ENCODE results near the gene UBE2D2. TPM values are rescaled to one million over a fixed set of nuclear protein-coding genes. Genes with fewer than 3 reads are reported as not detected.

Gene UBE2D2
- total RNA-seq, 3 donors from 2014 or later: 197 to 223 (median 214) TPM

DNA sequence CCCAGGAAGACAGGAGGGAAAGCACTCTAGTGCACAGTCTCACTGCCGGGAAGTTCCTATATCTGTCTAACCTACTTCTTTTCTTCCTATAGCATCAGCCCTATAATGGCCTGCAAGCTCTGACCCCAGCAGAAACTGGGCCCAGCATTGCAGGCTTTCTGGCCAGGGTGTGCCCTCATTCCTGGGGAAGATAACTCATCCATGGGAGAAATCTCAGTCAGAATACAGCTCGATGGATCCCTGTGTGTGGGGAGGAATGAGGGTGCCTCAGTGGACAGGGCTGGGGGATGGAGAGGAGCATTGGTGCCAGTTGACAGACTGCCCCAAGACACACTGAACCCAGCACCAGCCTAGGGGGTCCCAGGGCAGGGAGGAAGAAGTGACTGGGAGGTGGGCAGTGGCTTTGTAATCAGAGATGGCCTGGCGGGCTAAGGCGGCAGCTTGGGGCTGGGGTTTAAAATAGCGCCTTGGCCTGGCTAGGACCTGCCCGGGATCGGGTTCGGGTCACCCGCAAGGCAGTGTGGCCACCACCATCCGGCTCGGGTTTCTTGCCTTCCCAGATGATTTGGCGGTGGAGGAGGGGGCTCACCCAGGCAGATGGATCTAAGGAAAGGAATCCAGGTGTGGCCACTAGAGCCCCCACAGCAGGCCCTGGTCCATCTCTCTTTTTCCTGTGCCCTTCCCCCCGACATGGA is 79.4 kb downstream of the UBE2D2 start:
- ATAC-seq: no peak
- no peak overlapping the region for H3K4me3 Mint-ChIP-seq
- no peak for DNase-seq
- H3K4me1 Mint-ChIP-seq (ENCODE audit: low read depth): peaks cover 23% of the 10 kb centered on the region
- no peaks in the 10 kb centered on the region for H3K9me3 Mint-ChIP-seq
- H3K27me3 Mint-ChIP-seq (ENCODE audit: low read depth): peaks cover 2% of the 10 kb centered on the region
- H3K36me3 Mint-ChIP-seq (ENCODE audit: insufficient read depth): no peaks in the 10 kb centered on the region

DNA sequence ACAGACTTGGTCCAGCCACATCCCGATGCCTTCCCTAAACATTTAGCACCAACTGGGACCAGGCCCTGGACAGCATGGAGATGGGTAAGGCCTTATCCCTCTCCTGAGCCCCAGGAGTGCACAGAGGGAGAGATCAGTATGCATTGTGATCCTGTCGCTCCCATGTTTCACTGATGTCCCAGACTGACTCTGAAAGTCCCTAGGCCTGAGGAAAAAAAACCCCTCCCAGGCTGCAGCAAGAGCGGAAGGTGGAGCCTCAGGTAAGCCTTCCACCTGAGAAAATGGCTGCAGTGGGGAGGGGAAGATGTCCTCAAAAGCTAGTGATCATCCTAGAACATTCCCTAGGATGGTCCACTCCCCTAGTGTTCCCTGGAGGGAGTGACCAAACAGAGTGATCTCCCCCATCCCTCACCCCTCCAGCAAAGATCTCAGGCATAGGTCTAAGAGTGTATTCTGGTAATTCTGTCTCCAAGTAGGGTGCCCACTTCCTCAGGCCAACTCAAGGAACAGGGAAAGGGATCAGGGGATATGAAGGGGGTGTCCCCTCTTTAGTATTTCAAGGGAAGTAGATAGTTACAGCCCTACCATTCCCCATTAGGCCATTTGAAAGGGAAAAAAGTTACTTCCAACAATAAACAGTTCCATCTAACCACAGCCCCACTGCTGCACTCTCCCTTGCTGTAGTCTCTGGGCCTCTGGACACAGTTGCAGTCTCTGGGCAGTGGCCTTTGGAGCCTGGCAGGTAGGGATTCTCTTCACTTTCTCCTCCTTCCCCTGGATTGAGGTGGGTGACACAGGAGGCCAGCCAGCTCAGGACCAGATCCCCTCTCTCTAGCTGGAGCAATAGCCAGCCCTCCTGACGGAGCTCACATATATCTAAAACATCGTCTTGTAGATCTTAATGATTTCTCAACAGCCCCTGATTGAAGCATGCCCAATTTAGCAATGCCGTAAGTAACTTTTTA is 80.3 kb downstream of the UBE2D2 start:
- ATAC-seq (no peak), DNase-seq (no peak)
- H3K27me3 Mint-ChIP-seq (ENCODE audit: low read depth): peaks cover 10% of the 10 kb centered on the region
- no peaks in the 10 kb centered on the region for H3K36me3 Mint-ChIP-seq (ENCODE audit: insufficient read depth)
- no peak overlapping the region for H3K4me3 Mint-ChIP-seq
- H3K4me1 Mint-ChIP-seq (ENCODE audit: low read depth): peaks cover 15% of the 10 kb centered on the region
- H3K9me3 Mint-ChIP-seq: no peaks in the 10 kb centered on the region

DNA sequence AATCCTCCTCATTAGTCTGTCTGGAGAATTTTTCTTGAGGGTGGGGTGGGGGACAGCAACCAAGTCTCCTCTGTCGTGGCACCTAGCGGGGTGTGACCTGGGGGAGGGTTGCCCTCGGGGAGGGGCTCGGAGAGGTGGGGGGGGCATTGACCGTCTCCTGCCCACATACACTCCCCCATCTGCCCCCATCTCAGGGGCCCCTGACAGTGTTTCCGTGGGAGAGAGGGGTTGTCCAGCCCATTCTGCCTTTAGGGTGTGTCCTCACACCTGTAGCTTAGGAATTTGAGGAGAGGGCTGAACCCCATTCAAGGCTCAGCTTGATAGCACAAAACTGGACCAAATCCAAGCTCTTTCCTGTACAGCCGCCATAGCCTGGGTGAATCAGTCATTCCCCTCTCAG is 81.1 kb downstream of the UBE2D2 start:
- Mint-ChIP-seq H3K4me1 (ENCODE audit: low read depth) (peaks cover 12% of the 10 kb centered on the region), H3K9me3 (no peaks in the 10 kb centered on the region), H3K4me3 (no peak overlapping the region), H3K36me3 (ENCODE audit: insufficient read depth) (no peaks in the 10 kb centered on the region), H3K27me3 (ENCODE audit: low read depth) (peaks cover 18% of the 10 kb centered on the region)
- no peak for DNase-seq
- ATAC-seq: no peak

DNA sequence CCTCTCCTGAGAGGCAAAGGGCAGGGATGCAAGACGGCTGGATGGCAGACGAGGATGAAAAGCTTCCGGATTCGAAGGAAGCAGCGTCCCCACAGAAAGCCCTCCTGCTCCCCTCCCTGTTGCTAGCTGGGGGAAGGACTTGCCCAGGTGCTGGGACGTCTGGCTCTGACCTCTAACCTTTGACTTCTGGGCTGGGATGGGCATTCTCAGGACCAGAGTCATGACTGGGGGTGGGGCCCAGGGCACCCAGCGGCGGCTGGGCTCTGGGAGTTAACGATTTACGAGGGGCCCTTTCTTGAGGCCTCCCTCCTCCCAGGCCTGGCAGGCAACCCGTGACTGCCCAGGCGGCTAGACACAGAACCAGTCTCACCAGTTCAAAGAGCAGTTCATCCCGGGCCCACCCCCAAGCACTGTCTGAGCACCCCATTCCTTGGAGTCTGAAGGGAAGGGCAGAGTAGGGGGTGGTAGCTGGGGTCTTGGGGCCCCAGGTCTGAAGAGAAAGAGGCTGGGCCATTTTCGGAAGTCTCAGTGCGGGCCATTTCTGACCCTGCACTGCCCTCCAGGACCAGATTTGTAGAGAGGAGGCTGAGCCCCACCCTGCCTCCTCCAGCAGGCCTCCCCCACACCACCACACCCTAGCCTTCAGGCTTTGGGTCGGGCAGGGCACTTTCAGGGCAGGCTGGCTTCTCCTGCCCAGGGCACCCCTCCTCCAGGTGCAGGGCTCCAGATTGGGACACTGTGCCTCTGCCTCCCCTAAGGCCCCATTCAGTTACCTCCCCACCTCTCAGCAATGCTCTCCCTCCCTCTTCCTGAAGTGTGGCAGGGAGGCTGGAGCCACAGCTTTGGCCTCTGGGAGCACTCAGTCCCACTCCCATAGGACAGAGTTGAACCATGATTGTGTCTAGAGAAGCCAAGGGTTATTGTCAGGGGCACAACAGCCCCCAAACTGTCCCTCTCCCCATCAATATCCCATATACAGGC is 82.0 kb downstream of the UBE2D2 start:
- no peak overlapping the region for H3K4me3 Mint-ChIP-seq
- H3K4me1 Mint-ChIP-seq (ENCODE audit: low read depth): peaks cover 18% of the 10 kb centered on the region
- ATAC-seq: no peak
- no peaks in the 10 kb centered on the region for H3K9me3 Mint-ChIP-seq
- peaks cover 24% of the 10 kb centered on the region for H3K27me3 Mint-ChIP-seq (ENCODE audit: low read depth)
- no peak for DNase-seq
- H3K36me3 Mint-ChIP-seq (ENCODE audit: insufficient read depth): no peaks in the 10 kb centered on the region

DNA sequence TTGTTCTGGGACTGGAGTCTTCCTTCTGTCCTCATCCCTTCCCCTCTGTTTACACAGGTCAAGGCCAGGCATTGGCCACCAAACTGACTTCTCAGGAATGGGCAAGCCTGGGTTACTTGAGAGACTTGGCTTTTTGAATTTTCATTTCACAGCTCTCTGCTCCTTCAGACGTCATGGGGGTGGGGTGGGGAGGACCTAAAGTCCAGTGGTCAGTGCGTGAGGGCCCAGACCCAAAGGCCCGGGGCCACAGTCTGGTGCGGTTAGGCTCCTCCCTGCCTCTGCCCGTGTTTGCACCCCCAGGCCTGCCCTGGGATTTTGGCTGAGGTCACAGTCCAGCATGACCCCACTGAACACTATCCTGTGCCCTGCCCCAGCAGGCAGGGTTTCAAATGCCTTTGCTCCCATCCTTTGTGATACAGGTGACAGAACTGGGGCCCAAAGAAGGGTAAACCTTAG is 82.9 kb downstream of the UBE2D2 start:
- Mint-ChIP-seq H3K36me3 (ENCODE audit: insufficient read depth) (no peaks in the 10 kb centered on the region), H3K4me3 (no peak overlapping the region), H3K27me3 (ENCODE audit: low read depth) (peaks cover 24% of the 10 kb centered on the region), H3K9me3 (no peaks in the 10 kb centered on the region), H3K4me1 (ENCODE audit: low read depth) (peaks cover 18% of the 10 kb centered on the region)
- no peak for DNase-seq
- ATAC-seq: no peak

DNA sequence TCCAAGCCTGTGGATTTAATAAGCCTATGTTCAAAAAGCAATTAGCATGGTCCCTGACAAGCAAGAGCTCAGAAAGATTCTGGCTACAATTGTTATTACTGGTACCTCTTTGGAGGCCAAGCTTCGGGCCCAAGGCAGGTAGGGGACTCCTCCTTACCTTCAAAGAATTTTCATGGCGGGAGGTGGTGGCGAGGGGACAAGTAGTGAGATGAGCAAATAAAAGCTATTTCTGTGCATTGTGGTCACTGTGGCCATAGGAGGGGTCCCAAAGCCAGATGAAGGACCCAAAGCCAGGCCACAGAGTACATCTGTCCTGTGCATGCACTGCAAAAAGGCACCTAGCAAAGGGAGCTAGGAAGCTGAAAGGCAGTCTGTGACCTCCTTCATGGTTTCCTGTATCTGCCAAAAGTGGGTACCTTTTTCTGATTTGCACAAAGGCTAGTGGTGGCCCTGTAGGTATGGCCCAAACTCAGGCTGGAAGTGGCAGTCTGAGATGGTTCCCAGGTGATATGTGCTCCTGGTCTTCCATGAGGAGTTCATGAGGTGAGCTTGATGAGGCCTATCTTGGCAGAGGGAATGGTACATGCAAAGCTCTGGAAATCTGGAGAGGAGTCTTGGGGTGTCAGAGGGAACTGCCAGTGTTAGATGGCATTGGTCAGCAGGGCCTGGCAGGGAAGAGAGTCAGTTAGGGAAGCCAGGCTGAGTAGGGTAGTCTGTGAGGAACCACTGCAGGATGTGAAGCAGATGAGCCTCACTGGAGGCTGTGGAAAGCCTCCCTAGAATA is 83.7 kb downstream of the UBE2D2 start:
- no peak for DNase-seq
- ATAC-seq: no peak
- H3K4me1 Mint-ChIP-seq (ENCODE audit: low read depth): peaks cover 18% of the 10 kb centered on the region
- no peak overlapping the region for H3K4me3 Mint-ChIP-seq
- no peaks in the 10 kb centered on the region for H3K9me3 Mint-ChIP-seq
- peaks cover 29% of the 10 kb centered on the region for H3K27me3 Mint-ChIP-seq (ENCODE audit: low read depth)
- no peaks in the 10 kb centered on the region for H3K36me3 Mint-ChIP-seq (ENCODE audit: insufficient read depth)

DNA sequence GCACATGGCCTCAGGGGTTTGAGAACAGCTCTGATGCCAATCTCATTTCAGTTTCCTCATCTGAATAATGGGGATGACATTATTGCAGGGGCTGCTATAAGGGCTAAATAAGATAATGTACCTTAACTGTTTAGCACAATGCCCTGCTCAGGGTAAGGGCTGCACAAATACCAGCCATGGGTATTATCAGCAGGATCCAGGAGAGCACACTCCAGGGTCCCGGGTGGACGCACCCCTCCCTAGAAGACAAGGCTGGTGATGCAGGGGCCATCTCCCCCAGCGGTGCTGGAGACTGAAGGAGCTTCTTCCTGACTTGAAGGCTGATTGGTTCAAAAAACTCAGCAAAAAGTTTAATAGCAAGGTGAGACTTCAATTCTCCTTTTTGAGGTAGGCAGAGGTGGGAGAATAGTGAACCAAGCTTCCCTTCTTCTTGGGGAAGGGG is 84.3 kb downstream of the UBE2D2 start:
- Mint-ChIP-seq H3K9me3 (no peaks in the 10 kb centered on the region), H3K4me1 (ENCODE audit: low read depth) (peaks cover 22% of the 10 kb centered on the region), H3K4me3 (no peak overlapping the region), H3K27me3 (ENCODE audit: low read depth) (peaks cover 32% of the 10 kb centered on the region), H3K36me3 (ENCODE audit: insufficient read depth) (no peaks in the 10 kb centered on the region)
- DNase-seq (no peak), ATAC-seq (no peak)

DNA sequence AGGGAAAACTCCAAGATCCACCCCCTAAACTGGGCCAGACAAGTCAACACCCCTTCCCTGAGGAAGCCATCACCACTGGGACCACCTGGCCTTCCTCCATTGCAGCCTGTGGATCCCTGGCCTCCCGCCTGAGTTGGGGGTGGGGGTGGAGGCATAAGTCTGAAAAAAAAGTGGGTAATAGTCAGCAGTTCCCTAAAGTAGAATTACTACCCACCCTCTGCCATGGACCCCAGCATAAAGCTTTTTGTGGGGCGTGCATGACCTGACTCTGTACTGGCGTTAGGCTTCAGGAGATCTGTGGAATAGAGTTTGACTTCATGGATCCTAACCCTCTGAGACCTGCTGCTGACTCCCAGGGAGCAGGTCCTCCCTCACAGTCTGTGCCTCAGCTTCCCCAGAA is 85.0 kb downstream of the UBE2D2 start:
- H3K36me3 Mint-ChIP-seq (ENCODE audit: insufficient read depth): no peaks in the 10 kb centered on the region
- H3K9me3 Mint-ChIP-seq: no peaks in the 10 kb centered on the region
- H3K27me3 Mint-ChIP-seq (ENCODE audit: low read depth): peaks cover 39% of the 10 kb centered on the region
- DNase-seq (no peak), ATAC-seq (no peak)
- H3K4me3 Mint-ChIP-seq: no peak overlapping the region
- peaks cover 26% of the 10 kb centered on the region for H3K4me1 Mint-ChIP-seq (ENCODE audit: low read depth)

DNA sequence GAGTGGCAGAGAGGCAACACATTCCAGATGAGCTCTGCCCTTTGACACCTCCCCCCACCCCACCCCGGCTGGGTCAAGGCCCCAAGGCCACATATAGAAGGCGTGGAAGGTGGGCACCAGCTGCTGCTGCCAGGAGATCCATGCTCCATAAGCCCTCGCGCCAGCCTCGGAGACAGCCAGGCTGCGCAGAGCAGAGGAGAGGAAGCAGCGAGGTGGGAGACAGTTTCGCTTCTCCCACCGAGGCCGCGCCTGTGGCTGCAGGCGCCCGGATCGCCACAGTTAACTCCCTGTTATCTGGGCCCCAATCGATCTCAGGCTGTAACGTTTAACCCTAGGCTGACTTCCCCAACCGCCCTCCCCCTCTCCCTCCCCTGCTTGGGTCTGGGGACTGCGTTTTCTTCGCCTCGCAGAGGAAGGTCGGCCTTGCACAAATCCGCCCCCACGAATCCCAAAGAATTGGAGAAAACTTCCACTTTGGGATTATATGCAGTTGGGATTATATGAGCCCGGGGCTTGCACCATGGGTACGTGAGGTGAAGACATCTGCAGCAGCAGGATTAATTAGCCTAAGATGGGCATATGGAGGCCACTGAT is 85.9 kb downstream of the UBE2D2 start:
- H3K9me3 Mint-ChIP-seq: no peaks in the 10 kb centered on the region
- ATAC-seq: no peak
- peak overlapping the region; percentile 67 for H3K4me3 Mint-ChIP-seq
- H3K4me1 Mint-ChIP-seq (ENCODE audit: low read depth): peaks cover 32% of the 10 kb centered on the region
- DNase-seq: no peak
- H3K36me3 Mint-ChIP-seq (ENCODE audit: insufficient read depth): no peaks in the 10 kb centered on the region
- peaks cover 46% of the 10 kb centered on the region for H3K27me3 Mint-ChIP-seq (ENCODE audit: low read depth)

DNA sequence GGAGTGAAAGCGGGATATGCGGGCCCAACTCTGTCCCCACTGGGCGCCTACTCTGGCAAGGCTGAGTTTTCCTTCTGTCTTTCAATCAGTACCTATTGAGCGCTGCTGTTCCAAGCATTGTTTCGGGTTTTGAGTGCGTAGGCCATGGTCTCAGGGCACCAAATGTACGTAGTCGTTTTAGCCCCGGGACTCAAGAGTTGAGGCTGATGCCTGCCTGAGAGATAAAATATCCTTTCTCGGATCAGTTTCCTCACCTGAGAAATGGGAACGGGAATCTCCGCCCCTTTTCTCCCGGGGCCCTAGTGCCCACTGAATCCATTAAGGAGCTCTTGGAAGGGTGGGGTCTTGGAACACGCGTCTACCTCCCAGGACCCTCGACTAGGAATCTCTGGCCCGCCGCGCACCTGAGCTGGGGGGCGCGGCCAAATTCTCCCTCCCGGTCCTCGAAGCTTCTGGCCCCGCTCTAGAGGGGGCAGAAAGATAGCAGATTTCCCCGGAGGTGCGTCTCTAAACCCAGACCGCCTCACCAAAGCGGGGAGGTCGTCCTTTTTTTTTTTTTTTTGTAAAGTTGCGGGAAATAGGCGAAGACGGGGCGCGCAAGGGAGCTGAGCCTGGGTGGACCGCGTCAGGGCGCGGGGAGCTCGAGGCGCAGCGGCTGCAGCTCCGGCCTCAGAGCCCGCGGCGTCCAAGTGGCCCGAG is 86.5 kb downstream of the UBE2D2 start:
- DNase-seq (no peak), ATAC-seq (no peak)
- Mint-ChIP-seq H3K4me1 (ENCODE audit: low read depth) (peaks cover 39% of the 10 kb centered on the region), H3K27me3 (ENCODE audit: low read depth) (peaks cover 52% of the 10 kb centered on the region), H3K9me3 (no peaks in the 10 kb centered on the region), H3K4me3 (peak overlapping the region; percentile 67), H3K36me3 (ENCODE audit: insufficient read depth) (no peaks in the 10 kb centered on the region)

DNA sequence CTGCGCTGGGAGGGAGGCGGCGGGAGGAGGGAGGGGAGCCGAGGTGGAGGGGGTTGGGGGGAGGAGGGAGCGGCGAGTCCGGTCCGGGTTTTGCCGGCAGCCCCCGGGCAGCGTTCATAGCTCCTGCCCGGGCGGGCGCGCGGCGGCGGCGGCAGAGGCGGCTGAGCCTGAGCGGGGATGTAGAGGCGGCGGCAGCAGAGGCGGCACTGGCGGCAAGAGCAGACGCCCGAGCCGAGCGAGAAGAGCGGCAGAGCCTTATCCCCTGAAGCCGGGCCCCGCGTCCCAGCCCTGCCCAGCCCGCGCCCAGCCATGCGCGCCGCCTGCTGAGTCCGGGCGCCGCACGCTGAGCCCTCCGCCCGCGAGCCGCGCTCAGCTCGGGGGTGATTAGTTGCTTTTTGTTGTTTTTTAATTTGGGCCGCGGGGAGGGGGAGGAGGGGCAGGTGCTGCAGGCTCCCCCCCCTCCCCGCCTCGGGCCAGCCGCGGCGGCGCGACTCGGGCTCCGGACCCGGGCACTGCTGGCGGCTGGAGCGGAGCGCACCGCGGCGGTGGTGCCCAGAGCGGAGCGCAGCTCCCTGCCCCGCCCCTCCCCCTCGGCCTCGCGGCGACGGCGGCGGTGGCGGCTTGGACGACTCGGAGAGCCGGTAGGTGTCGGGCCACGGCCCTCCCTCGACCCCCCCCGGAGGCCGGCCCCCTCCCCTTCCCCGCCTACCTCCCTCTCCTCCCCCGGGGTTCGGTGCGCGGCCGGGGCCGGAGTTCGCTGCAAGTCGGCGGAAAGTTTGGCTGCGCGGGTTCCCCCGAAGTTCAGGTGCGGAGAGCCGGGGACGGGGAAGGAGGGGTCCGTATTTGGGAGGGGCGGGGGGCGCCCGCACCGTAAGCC is 87.3 kb downstream of the UBE2D2 start, which contains the start of gene CXXC5:
Gene CXXC5, plus strand, starts transcription at position 145 of the 877 bp plus-strand sequence. CDS start 32,175 bp downstream, outside the sequence.
- Mint-ChIP-seq H3K27me3 (ENCODE audit: low read depth) (peaks cover 58% of the 10 kb centered on the region), H3K9me3 (no peaks in the 10 kb centered on the region), H3K4me3 (peak within 1 kb of the TSS; percentile 85), H3K4me1 (ENCODE audit: low read depth) (peaks cover 44% of the 10 kb centered on the region), H3K36me3 (ENCODE audit: insufficient read depth) (no peaks in the 10 kb centered on the region)
- ATAC-seq: peak; percentile 47 to 57
- peak; percentile 44 for DNase-seq
